DMS79 treated with DMSO at 0.1 percent for 48 hours (cell line): ENCODE results near the gene IL9R.
"Not testable (repeated sequence)": the region's sequence is repeated elsewhere in the genome, so short reads cannot be mapped to it uniquely, and the experiment has no call there.

Source experiments
- DNase-seq: peaks from one replicate; lab custom pipeline; 2025; lab: John Stamatoyannopoulos, UW

Gene IL9R, protein sequence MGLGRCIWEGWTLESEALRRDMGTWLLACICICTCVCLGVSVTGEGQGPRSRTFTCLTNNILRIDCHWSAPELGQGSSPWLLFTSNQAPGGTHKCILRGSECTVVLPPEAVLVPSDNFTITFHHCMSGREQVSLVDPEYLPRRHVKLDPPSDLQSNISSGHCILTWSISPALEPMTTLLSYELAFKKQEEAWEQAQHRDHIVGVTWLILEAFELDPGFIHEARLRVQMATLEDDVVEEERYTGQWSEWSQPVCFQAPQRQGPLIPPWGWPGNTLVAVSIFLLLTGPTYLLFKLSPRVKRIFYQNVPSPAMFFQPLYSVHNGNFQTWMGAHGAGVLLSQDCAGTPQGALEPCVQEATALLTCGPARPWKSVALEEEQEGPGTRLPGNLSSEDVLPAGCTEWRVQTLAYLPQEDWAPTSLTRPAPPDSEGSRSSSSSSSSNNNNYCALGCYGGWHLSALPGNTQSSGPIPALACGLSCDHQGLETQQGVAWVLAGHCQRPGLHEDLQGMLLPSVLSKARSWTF

GRCh38 chrX:155997436-155997835 is at the start of gene IL9R:
Gene IL9R, plus strand, starts transcription at chrX:155997696. Its CDS starts 64 bp downstream, at chrX:155997760.
- DNase-seq = no peak

GRCh38 chrX:155949098-155949497 is 48.4 kb upstream of the IL9R start:
- DNase-seq = peak; percentile 10

DNA sequence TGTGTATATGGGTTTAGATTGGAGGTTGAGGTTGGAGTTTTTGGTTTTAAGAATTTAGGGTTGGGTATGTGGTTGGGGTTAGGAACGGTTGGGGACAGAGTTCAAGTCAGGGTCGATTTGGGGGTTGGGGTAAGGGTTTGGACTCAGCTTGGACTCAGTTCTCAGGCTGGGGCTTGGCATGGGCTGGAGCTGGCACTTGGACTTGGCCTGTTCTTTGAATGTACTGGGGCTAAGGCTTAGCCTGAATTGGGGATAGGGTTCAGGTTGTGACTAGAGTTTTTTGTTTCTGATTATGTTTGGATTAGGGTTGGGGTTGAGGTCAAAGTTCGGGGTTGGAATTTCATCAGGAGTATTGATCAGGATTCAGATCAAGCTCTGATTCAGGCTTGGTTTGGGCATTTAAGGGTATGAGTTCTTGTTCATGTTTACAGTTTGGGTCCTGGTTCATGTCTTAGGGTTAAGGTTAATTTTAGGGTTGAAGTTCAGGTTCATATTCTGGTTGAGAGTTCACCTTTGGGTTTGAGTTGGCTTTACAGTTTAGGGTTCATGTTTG is 46.2 kb upstream of the IL9R start:
- DNase-seq = no peak

DNA sequence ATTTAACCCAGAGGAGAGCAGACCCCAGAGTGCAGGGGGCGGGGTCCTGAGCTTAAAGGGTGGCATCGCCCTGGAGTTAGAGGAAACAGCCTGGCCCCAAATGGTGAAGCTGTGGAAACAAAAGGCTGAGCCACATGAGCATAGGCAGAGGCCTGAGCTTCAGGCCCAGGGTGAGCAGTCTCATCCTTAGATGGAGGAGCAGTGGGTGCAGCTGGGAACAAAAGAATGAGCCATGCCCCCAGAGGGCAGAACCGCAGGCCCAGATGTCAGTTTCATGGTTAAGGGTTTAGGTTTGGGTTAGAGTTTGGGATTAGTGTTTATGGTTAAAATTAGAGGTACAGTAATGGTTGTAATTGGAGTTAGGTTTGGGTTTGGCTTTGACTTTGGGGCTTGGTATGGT is 44.4 kb upstream of the IL9R start:
- DNase-seq = no peak

GRCh38 chrX:155954793-155955192 is 42.7 kb upstream of the IL9R start:
- DNase-seq = no peak

- no peak for DNase-seq
These were observed 41.4 kb upstream of the IL9R start for GRCh38 chrX:155956099-155956498.

DNA sequence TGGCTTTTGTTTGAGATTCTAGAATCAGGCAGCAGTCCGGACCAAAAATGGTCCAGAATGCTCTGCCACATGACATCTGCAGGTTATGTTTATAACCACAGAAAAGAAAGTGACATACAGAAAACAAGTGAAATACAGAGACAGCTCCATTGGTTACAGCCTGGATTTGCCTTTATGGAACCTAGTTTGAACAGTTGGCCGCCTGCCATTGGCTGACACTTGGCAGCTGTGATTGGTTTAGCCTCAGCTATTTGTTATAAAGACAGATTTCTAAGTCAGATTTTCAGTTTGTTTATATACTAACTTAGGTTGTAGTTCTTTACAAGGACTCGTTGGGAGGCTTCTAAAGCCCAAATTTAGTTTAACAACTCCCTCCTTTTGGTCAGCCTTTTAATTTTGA is 40.8 kb upstream of the IL9R start:
- no peak for DNase-seq

DNA sequence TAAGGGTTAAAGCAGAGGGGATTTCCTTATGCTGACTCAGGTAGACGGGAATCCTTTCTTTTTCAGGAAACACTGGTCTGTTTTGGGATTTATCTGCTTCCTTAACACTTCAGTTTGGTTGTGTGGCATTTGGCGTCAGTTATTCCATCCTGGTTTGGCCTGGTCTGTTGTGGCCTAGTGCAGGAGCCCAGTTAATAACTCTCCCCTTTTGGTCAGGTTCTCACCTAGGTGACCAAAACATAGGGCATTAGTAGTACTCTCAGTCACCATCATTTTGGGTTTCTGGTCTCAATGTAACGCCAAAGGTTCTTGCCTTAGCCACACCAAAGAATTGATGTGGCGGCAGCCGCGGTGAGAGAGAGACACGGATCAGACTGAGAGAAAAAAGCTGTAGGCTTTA is 39.7 kb upstream of the IL9R start:
- no peak for DNase-seq

GRCh38 chrX:155959018-155959587 is 38.4 kb upstream of the IL9R start:
- no peak for DNase-seq

GRCh38 chrX:155962906-155963305 is 34.6 kb upstream of the IL9R start:
- DNase-seq = no peak

- no peak for DNase-seq
These were observed 30.6 kb upstream of the IL9R start for GRCh38 chrX:155966876-155967275.

- no peak for DNase-seq
These were observed 29.7 kb upstream of the IL9R start for GRCh38 chrX:155967653-155968325.

DNA sequence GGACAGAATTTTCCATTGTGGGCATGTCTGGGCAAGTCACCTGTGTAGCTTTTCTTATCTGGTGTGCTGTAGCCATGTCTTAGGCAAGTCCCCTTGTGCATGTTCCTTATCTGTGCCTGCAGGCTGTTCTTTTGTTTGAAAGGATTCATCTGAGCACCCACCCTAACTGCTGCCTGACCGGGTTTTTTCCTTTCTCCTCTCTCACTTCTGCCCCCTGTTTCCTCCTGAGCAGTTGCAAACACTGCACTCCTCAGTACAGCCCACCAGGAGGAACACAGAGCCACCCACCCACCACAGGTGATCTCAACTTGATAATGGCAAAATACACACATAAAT is 29.2 kb upstream of the IL9R start:
- no peak for DNase-seq

GRCh38 chrX:155968791-155969190 is 28.7 kb upstream of the IL9R start:
- no peak for DNase-seq

DNA sequence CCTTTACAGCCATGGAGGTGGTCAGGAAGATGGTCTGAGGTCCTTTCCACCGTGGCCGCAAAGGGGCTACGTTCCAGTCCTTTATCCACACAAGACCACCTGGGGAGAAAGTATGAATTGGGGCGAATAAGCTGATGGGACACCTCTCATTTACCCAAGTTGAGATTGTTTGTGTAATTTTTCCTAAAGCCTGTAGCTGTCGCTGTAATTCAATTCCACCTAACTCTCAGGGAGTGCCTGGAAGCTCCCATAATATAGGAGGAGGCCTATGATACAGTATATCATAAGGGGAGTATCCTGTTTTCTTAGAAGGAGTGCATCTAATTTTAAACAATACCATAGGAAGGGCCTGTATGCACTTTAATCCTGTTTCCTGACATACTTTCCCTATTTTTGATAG is 25.8 kb upstream of the IL9R start:
- peak; percentile 6 for DNase-seq

DNA sequence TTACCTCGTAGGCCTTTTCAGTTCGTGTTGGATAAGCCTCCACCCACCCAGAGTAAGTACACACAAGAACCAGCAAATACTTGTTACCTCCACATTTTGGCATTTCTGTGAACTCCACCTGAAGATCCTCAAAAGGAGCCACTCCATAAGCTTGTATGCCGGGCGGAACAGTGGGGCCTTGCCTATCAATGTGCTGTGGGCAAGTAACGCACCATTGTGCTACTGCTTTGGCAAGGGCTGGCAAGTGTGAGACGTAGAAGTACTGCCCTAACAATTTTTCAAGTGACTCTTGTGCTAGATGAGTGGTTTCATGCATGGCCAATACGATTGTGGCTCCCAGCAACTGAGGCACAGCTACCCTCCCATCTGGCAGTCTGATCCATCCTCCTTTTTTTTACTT is 25.3 kb upstream of the IL9R start:
- DNase-seq = peak; percentile 78

DNA sequence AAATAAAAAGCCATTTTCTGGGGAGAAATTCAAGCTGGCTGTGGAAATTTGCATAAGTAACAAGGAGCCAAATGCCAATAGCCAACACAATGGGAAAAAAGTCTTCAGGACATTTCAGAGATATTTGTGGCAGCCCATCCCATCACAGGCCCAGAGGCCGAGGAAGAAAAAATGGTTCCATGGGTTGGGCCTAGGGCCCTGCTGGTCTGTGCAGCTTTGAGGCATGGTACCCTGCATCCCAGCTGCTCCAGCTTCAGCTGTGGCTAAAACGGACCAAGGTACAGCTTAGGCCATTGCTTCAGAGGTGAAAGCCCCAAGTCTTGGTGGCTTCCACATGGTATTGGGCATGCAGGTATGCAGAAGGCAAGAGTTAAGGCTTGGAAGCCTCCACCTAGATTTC is 14.2 kb upstream of the IL9R start:
- no peak for DNase-seq

DNA sequence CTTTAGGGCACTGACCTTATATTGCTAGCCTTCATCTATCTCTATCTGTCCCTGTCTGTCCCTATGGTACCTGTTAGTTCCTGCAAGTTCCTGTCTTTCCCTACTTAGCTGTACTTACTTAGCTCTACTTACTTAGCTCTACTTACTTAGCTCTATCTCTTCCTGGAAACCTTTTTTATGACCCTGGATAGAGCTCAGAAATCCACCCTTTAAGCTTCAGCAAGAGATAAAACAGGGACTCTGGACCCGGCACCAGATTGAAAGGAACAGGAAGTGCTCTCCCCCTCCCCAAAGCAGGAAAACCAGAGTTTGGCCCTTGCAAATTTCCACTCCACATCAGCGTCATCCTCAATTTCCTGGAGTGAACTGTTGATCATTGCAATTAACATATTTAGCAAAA is 12.3 kb upstream of the IL9R start:
- DNase-seq = no peak

- DNase-seq = not testable (repeated sequence)
These were observed 10.5 kb upstream of the IL9R start for GRCh38 chrX:155986995-155987394.

GRCh38 chrX:155988859-155989258 is 8.6 kb upstream of the IL9R start:
- DNase-seq = no peak

- DNase-seq = no peak
These were observed 4.1 kb upstream of the IL9R start for GRCh38 chrX:155993421-155993820.

- no peak for DNase-seq
These were observed 2.1 kb upstream of the IL9R start for GRCh38 chrX:155995321-155995875.

- DNase-seq = no peak
These were observed 620 bp downstream of the IL9R start for GRCh38 chrX:155998116-155998515.
